Measurements from ENCODE around the gene NCOA1.
"Not testable (repeated sequence)": the region's sequence is repeated elsewhere in the genome, so short reads cannot be mapped to it uniquely, and the experiment has no call there.

Gene NCOA1

GRCh38 chr2:24540011-24540477 lies 49.0 kb downstream of the NCOA1 start:
- no peak for DNase-seq (ENCODE audit: low read depth)

DNA sequence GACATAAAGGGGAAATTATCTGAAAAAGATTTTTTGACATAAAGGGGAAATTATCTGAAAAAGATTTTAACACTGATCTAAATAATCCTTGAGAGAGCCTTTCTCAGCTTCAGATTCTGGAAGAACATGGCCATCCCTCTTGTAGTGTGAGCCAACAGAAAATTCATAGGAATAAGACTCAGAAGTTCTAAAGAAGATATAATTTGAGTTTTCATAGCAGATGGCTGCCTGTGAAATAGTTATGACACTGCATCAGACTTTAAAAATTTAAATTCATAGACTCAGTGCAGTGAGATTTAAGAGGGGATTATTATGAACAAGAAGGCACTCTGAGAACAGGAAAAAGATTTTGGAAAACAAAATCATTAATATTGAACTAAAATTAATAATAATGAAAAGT lies 50.6 kb downstream of the NCOA1 start:
- DNase-seq (ENCODE audit: low read depth): no peak

GRCh38 chr2:24542269-24542872 lies 51.3 kb downstream of the NCOA1 start:
- DNase-seq (ENCODE audit: low read depth): no peak

DNA sequence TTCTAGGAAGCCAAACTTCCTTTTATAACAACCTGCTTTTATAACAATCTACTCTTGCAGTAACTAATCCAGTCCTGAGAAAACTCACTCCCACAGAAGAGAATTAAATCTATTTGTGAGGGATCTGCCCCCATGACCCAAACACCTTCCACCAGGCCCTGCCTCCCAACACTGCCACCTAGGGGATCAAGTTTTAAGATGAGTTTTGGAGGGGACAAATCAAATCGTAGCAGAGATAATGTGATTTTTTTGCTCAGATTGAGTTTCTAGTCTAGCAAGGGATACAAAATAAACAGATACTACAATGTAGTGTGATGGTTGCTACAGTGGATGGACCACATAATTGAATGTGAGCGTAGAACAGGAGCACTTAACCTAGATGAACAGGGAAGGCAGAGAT lies 52.2 kb downstream of the NCOA1 start:
- DNase-seq (ENCODE audit: low read depth): no peak

DNA sequence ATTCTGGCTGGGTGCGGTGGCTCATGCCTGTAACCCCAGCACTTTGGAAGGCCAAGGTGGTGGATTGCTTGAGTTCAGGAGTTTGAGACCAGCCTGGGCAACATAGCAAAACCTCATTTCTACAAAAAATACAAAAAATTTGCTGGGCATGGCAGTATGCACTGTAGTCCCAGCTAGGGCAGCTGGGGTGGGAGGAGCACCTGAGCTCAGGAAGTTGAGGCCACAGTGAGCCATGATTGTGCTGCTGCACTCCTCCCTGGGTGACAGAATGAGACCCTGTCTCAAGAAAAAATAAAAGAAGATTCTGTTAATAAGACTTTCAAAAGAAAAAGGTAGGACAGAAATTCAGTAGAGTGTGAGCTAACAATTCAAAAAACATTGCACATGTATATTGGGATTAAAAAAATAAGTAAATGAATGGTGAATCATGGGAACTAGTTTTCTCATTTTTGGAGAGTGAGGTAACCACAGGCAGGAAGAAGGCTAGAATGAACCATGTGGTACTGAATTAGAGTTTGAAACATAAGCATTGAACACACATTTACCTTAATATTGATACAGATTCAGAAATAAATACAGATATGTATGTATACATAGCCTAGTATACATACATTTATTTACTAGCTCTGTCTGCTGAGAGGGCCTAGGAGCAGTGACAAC lies 53.5 kb downstream of the NCOA1 start:
- no peak for DNase-seq (ENCODE audit: low read depth)

- DNase-seq (ENCODE audit: low read depth): no peak
Observed at GRCh38 chr2:24546669-24547068, 55.6 kb downstream of the NCOA1 start.

GRCh38 chr2:24548058-24548457 lies 57.0 kb downstream of the NCOA1 start:
- DNase-seq (ENCODE audit: low read depth): no peak

DNA sequence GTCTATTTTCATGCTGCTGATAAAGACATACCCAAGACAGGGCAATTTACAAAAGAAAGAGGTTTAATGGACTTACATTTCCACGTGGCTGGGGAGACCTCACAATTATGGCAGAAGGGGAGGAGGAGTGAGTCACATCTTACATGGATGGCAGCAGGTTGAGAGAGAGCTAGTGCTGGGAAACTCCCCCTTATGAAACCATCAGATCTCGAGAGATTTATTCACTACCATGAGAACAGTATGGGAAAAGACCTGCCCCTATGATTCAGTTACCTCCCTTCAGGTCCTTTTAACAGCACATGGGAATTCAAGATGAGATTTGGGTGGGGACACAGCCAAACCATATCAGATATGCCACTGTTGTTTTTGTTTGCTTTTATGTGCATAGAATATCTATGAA lies 59.2 kb downstream of the NCOA1 start:
- DNase-seq (ENCODE audit: low read depth): not testable (repeated sequence)

DNA sequence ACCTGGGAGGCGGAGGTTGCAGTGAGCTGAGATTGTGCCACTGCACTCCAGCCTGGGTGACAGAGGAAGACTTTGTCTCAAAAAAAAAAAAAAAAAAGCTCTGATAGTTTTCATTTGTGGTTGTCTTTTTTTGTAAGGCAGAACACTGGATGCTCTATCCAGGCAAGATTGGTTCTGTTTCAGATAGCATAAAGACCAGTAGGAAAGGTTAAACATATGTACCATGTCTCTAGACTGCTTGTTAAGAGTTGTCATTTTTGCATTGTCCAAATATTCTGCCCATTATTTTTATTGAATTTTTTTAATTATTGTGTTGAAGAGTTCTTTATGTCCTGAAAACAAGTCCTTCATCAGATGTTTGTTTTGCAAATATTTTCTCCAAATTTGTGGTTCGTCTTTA lies 60.0 kb downstream of the NCOA1 start:
- no peak for DNase-seq (ENCODE audit: low read depth)

DNA sequence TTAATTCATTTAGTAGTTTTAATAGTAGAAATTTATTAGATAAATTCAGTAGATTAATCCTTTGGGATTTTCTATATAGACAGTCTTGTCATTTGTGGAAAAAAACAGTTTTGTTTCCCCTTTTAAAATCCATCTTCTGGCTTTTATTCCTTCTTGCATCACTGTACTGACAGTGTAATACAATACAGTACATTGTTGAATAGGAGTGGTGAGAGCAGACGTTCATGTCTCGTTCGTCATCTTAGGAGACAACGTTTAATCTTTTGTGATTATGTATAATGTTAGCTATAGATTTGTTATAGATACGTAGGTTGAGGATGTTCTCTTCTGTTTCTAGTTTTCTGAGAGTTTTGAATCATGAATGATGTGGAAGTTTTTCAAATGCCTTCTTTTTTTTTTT lies 61.8 kb downstream of the NCOA1 start:
- no peak for DNase-seq (ENCODE audit: low read depth)

GRCh38 chr2:24558781-24559472 lies 67.9 kb downstream of the NCOA1 start:
- no peak for DNase-seq (ENCODE audit: low read depth)

GRCh38 chr2:24559473-24560113 lies 68.5 kb downstream of the NCOA1 start:
- no peak for DNase-seq (ENCODE audit: low read depth)

- no peak for DNase-seq (ENCODE audit: low read depth)
Observed at GRCh38 chr2:24565537-24565936, 74.5 kb downstream of the NCOA1 start.

GRCh38 chr2:24566209-24566608 lies 75.2 kb downstream of the NCOA1 start:
- no peak for DNase-seq (ENCODE audit: low read depth)

GRCh38 chr2:24566630-24567029 lies 75.6 kb downstream of the NCOA1 start:
- DNase-seq (ENCODE audit: low read depth): no peak

DNA sequence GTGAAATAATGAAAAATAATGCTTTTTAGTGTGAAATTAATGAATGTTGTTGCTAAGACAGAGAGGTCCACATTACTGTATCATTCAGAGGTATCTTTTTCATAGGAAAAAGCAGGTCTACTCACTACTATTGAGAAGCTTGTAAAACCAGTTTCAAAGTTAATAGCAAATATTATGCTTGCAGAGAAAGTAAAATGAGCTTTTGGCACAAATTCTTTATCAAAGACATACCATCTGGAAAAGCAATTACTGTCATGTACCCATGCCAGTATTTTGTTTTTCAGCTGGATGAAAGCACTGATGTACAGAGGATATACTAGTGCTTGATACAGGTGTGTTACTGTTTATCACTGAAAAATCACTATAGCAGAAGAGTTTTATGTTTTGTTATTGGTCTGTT lies 77.5 kb downstream of the NCOA1 start:
- DNase-seq (ENCODE audit: low read depth): no peak

DNA sequence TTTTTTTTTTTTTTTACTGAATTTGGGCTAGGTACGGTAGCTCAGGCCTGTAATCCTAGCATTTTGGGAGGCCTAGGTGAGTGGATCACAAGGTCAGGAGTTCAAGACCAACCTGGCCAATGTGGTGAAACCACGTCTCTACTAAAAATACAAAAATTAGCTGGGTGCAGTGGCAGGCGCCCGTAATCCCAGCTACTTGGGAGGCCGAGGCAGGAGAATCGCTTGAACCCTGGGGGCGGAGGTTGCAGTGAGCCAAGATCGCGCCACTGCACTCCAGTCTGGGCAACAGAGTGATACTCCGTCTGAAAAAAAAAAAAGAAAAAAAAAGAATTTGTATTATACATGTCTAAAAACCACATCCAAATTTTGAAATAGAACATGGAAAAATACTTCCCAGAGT lies 78.5 kb downstream of the NCOA1 start:
- DNase-seq (ENCODE audit: low read depth): not testable (repeated sequence)

- DNase-seq (ENCODE audit: low read depth): no peak
Observed at GRCh38 chr2:24570225-24570624, 79.2 kb downstream of the NCOA1 start.

- DNase-seq (ENCODE audit: low read depth): no peak
Observed at GRCh38 chr2:24571828-24572442, 80.9 kb downstream of the NCOA1 start.

DNA sequence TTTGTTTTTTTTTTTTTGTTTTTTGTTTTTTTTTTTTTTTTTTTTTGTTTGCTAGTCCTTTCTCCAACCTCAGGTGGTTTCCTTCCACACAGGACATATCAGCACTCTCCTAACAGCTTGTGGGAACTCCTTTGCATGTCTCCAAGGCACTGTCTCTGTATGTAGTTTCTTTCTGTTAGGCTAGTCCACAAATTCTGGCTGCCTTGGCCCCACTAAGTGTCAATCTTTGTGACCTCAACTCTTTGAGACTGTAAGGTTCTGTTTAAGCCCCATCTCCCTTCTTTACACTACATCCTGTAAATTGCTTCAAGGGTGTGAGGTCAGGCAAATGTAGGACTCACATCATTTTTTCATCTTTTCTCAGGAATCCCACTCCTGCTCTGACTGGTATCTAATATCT lies 85.1 kb downstream of the NCOA1 start:
- no peak for DNase-seq (ENCODE audit: low read depth)

DNA sequence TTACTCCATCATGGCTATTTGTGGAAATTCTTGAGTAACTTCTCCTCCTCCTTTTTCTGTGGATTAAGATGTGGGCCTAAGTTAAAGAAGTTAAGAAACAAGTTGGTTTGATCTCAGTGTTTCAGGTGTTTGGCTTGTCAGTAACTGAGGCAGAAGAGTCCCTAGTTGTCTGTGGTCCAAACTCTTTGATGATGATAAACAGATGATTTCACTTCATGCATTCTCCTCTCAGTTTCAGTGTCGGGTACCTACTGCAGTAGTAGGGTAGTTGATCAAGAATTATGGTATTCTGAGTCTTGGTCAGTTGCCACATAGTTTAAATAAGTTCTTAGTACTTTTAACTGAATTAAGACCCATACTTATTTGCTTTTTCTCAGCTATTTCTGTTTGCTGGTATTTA lies 85.6 kb downstream of the NCOA1 start:
- no peak for DNase-seq (ENCODE audit: low read depth)

GRCh38 chr2:24577481-24577880 lies 86.4 kb downstream of the NCOA1 start:
- no peak for DNase-seq (ENCODE audit: low read depth)

Measured in activated T-cell treated with anti-CD3 and anti-CD28 coated beads for 1 hour (primary cell).